GM21717 (cell line): ENCODE data around the gene EFCAB8.
"Not testable (repeated sequence)": the region's sequence is repeated elsewhere in the genome, so short reads cannot be mapped to it uniquely, and the experiment has no call there.

Source experiments
- ATAC-seq: cut with Tn5 transposase; IDR thresholded peaks from one replicate; pipeline ENCODE4 v1.9.1; 2021; ENCODE audit warnings: mild to moderate bottlenecking, moderate library complexity; ENCODE audit not compliant: unreplicated experiment

Gene EFCAB8

DNA sequence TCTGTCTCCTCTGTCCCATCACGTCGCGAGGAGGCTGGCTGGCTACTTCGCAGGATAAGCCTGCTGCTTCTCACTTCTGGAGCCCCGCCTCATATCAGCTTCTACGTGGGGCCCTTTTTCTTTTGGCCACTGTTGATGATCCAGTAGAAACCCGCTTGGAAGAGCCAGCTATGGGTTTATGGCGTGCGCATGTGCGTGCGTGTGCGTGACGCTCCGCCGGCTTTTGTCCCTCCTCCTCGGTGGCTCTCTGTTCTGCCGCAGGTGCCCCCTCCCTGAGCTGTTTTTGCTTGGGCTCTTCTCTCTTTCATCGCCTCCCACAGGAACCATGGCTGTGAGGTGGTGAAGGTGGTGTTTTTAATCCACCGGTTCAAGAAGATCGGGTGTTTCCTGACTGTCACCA is 26.5 kb downstream of the EFCAB8 start:
- no peak for ATAC-seq

DNA sequence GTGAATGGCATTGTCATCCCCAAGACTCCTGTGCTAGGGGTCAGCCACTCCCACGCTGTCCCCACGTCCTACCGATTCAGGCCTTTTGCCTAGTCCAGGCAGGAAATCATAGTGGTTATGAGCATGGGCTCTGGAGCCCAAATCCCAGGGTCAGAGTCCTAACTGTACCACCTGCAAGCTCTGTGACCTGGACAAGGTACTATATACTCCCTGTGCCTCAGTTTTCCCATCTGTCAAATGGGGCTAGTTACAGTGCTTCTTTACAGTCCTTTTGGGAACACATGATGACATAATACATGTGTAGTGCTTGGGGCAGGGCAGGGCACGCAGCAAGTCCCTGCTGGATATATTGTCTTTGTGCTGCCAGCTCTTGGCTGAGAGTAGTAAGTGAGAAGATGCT is 27.2 kb downstream of the EFCAB8 start:
- no peak for ATAC-seq

DNA sequence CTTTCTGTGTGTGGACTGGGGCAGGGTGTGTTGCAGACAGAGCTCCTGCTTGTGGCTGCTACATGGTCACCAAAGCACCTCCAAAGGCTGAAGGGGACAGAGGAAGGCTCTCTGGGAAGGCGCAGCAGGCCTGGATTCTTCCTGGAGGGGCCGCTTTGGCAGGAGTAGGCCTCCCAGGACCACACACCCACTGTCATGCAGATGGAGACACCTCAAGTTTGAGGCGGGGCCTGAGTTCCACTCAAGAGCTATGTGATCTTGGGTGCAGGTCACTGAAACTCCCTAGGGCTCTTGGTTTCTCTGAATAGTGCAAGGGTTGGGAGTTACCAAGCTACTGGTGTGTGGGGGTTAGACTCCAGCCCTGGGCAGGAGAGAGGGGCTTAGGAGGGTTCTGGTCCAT is 27.9 kb downstream of the EFCAB8 start:
- ATAC-seq = no peak

DNA sequence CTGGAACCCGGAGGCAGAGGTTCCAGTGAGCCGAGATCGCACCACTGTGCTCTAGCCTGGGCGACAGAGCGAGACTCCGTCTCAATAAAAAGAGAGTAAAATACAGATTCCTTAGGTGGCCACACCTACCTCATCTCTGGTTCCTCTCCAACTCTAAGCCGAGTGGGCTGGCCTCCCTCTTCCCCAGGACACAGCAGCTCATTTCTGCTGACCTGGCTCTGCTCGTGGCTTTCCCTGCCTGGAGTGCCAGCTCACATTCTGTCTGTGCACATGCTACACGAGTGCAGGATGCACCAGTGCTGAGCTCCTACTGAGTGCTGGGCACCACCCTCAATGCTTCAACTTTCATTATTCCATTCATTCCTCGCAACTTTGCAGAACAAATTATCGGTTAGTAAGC is 28.8 kb downstream of the EFCAB8 start:
- ATAC-seq = no peak

DNA sequence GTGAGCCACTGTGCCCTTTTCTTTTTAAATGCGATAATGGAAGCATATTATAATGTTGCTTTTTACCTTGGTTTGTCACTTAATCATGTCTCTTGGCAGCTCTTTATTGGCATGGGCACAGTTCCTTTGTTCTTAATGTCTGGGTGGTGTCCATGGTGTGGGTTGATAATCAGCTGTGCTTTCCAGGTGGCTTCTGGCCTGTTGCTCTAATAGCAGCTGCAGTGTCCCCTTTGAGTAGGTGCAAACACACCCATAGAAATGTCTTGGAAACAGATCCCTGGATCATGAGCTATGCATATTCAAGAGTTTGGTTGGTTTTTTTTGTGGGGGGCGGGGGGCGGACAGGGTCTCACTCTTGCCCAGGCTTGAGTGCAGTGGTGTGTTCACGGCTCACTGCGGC is 29.9 kb downstream of the EFCAB8 start:
- ATAC-seq = no peak

DNA sequence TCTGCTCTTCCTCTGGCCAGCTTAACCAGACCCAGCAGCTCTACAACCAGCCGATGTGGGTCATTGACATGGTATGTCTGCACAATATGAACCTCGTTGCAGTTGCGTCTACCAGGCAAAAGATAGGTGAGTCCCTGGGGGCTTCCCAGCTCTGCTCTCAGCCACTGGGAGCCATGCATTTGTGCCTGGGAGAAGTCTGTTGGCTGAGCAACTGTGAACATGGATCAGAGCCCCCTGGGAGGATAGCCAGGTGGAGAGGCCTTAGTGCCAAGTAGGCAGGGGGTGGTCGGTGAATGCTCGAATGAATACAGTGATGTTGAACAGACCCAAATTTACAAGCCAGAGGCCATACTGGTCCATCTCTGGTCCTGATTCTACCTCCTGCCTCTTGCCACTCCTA is 30.6 kb downstream of the EFCAB8 start:
- ATAC-seq = no peak

DNA sequence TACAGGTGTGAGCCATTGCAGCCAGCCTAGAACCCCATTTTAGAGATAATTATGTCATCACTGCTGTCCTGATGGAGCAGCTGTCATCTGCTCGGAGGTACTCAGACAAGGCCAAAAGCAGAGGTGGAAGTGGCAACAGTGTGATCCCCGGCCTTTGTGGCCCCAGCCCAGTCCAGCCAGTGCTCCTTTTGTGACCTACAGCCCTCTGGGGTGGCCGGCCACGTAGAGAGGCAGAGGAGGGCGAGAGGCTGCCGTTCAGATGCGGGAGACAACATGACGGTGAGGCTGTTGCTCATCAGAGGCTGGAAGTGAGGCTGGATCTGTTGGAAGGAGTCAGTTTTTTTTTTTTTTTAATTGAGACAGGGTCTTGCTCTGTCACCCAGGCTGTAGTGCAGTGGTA is 32.8 kb downstream of the EFCAB8 start:
- ATAC-seq = no peak

DNA sequence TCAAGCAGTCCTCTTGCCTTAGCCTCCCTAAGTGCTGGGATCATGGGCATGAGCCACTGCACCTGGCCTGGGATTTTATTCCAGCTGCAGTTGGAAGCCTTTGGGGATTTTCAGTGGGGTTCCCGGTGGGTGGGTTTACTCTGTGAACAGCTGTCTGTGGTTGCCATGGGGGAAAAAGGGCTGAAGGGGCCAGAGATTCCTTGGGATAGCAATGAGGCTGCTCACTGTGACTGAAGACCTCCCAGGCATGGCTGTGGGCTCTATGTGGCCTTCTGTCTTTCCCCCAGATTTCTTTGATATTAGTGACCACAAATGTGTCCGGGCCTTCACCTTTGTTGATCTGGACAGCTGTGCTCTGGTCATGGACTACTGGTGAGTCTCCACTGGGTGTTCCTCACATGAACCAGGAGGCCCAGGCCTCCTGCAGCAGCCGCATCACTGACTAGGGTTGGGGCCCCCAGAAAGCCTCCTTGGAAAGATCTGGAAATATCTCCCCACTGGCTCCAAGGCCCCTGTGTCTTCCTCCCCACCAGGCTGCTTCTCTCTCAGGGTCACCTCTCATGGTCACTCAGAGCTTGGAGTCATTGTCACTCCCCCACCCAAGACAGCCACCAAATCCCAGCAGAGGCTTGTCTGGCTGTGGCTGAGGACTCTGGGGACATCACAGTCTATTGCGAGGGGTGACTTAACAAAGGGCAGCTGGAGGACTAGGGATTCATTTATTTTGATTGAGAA is 33.4 kb downstream of the EFCAB8 start:
- ATAC-seq = no peak

DNA sequence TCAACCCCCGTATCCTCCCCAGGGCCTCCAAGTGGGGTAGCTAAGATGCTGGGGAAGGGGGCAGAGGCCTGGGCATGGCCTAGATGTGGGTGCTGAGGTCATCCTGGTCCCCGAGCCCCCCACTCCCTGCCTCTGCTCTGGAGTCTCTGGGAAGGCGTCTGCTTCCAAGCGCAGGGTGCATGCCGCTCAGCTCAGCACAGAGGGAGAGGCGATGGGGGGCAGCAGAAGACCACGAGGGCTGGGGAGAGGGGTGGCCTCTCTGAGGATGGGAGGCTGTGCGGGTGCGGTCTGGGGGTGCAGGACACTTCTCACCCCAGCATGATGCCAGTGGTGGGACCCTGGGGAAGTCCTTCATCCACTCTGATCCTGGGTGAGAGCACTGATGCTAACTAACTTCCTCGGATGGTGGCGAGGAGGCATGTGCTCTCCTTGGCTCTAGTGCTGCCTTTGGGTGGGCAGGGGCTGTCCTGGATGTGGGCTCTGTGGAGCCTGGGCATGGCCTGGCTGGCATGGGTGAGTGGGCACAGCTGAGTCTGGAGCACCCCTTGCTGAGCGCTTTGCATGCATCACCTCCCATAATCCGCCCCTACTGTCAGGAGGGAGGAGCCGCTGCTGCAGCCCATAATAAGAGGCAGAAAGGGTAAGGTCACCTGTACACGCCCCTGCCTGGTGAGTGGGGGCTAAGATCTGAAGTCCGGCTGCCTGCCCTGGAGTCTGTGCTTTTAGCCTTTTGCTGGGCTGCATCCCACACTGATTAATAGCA is 34.7 kb downstream of the EFCAB8 start:
- no peak for ATAC-seq

DNA sequence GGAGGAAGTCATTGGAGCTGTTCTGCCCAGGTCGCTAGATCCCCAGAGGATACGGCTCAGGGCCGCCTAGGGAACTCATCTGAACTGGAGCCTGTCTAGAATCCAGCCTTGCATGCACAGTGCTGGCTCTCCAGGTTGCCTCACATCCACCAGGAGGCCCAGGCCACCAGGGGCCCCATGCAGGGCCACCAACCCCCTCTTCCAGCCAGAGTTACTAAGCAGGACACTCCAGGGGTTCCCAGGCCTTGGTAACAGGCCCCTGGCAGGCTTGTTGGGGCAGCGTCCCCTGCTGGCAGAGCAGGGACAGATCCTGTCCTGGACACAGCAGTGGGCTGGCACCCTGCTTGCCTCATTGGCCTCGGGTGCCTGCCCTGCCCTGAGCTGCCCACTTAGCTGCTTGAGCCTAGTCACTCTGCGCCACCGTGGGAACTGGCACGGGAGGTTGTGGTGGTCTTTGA is 35.3 kb downstream of the EFCAB8 start:
- no peak for ATAC-seq

DNA sequence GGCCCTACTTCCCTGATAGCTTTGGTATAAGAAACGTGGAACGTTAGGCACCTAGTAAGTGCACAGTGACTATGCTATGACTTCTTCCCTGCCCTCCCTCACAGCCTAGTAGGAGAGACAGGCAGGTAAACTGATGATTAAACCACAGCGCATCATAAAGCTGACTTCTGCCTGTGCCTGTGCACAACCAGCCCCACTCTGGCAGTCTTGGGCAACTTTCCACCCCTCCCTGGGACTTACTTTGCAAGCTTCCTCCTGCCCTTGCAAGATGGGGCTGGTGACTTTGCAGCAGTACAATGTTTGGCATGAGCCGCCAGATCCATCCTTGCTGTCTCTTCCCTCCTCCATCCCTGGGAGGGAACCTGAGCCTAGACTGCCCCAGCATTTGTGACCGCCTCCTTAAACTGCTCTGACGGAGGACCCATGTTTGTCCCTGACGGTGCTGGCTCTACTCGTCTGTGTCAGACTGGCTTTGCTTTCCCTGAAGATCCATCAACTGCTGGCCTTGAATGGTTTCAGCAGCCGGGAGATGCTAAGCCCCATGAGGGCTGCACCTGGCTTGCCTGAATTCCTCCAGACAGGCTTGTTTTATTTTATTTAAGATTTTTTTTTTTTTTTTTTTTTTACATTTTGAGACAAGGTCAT is 36.1 kb downstream of the EFCAB8 start:
- no peak for ATAC-seq

DNA sequence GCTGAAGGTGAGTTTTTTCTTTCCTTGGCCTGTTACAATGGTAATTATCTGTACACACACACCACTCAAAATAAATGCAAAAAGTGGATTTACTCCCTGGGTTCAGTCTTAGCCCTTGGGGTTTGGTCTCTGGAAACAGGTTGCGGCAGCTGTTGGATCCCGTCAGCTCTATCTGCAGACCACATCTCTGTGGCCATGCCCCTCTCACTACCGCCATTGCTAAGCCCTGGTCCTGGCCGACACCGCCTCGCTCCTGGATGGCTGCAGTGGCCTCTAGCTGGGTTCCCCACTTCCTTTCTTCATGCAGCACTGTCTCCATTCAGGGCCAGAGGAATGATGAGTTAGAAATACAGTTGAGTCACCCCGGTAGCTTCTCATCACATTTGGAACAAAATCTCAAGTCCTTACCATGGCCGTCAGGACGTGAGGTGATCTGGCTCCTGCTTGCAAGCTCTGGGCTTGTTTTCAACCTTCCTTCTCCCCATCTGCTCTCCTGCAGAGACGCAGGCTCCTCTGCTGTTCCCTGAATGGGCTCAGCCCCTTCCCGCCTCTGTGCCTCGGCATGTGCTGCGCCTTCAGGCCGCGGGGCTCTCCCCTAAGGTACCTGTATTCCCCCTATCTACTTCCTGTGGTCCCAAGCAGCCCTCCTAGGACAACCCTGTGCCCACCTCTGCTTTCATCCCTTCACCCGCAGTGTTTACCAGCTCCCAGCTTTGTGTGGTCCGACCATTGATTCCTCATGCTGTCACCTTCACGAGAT is 38.0 kb downstream of the EFCAB8 start:
- no peak for ATAC-seq

DNA sequence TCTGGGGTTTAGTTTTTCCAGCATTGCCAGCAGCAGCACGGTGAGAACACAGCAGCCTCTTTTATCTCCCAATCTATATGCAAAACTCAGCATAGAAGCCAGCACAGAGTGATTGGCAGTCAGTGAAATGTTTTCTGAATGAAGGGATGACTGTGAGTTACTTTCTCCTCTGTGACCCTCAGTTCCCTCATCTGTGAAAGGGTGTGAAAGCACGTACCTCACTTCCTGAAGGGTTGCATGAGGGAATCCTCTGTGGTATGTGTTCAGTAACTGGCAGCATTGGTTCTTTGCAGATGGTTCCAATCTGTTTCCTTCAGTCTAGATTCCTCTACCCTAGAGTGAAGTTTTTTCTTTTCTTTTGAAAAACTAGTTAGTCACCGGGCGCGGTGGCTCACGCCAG is 40.0 kb downstream of the EFCAB8 start:
- ATAC-seq = no peak

DNA sequence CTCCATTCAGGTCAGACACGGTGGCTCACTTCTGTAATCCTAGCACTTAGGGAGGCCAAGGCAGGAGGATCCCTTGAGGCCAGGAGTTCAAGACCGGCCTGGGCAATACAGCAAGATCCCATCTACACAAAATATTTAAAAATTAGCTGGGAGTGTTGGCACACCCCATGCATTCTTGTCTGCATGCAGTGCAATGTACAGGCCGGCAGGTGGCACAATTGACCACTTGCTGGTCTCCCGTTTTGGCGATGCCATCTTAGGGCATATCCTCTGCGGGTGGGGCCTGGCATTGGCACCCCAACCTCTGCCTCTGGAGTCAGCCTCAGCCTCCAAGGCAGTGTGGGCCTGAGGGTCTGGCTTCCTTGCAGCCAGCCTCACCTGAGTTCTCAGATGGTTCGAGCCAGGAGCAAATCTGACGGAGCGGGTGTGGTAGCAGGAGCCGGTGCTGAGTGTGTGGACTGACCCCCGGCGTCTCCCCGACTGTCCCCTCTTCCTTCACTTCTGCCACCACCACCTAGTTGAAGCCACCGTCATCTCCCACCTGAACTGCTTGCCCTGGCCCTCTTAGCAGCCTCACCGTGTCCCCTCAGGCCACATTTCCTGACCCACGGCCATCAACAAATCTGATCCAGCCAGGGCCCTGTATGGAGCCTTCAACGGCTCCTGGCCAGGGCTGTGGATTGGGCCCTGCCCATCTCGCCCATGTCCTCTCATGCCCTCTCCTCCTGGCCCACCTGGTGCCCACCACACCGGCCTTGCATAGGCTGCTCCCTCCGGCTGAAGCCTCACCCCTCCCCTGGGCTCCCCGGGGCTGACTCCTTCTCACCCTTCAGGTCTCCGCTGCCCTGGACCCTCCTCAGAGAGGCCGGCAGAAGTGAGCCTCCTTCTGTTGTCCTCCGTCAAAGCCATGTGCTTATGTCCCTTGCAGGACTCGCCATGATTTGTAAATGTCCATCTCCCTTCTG is 44.0 kb downstream of the EFCAB8 start:
- ATAC-seq = no peak

DNA sequence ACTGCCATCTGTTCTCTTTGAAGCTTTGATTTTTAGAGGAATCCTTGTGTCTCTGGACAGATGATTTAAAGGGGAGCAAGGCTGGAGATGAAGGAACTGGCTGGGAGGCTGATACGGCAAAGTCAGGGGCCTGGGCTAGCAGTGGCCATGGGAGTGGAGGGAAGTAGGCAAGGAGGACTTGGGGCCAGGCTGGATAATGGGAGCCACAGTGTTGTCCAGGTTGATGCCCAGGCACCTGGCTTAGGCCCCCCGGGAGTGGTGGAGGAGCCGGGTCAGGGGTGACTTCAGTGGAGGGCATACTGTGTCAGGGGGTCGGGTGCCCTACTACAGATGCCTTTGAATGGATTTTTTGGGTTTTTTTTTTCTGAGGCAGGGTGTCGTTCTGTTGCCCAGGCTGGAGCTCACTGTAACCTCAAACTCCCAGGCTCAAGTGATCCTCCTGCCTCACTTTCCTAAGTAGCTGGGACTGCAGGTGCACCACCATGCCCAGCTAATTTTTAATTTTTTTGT is 45.0 kb downstream of the EFCAB8 start:
- ATAC-seq = no peak

DNA sequence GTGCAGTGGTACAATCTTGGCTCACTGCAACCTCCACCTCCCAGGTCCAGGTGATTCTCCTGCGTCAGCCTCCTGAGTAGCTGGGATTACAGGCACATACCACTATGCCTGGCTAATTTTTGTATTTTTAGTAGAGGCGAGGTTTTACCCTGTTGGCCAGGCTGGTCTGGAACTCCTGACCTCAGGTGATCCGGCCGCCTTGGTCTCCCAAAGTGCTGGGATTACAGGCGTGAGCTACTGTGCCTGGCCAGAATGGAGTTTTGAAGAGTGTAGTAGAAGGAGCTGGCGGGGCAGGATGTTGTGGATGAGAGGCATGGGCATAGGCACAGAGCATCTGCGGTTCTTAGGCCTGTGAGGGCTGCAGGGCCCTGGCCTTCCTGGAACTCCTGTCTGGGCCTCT is 46.0 kb downstream of the EFCAB8 start:
- not testable (repeated sequence) for ATAC-seq

DNA sequence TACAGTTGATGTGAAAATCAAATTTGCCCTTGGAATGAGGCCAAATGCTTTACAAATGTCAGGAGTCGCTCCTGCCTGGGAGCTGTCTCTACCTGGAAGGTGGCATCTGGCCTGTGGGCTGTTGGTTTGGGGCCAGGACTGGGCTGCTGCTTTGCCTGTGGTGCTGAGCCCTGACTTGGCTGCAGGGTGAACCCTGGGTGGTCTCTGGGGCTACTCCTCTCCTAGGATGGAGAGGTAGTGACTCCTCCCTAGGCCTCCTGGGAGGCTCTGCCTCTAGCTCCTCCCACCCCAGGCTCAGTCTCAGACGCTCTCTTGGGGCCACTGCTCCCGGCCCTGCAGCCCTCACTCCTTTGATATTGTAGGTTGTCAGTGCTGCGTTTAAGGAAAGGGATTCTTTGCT is 47.5 kb downstream of the EFCAB8 start:
- no peak for ATAC-seq

DNA sequence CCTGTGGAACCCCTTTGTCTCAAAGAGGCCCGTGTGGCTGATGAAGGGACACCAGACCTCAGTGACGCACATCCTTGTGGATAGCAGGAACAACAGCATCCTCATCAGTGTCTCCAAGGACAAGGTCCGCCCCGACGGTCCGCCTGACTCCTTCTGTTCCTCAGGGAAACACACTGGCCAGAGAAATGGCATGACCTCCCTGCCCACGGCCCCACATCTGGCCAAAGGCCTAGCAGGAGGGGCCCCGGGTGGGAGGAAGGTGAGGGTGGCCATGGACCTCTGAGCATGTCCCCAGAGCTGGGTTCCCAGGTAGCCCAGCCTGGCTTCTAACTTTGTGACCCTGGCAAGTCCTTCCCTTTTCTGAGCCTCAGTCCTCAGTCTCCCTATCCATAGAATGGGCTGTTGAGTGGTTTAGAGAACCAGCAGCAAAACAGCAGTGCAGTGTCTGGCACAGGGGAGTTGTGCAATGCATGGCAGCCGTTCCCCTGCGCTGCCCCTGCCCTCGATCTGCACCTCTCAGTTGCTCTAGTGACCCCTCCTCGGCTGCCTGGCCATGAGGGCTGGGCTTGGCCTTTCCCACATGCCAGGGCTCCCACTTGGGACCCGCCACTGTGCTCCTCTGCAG is 48.3 kb downstream of the EFCAB8 start:
- no peak for ATAC-seq

DNA sequence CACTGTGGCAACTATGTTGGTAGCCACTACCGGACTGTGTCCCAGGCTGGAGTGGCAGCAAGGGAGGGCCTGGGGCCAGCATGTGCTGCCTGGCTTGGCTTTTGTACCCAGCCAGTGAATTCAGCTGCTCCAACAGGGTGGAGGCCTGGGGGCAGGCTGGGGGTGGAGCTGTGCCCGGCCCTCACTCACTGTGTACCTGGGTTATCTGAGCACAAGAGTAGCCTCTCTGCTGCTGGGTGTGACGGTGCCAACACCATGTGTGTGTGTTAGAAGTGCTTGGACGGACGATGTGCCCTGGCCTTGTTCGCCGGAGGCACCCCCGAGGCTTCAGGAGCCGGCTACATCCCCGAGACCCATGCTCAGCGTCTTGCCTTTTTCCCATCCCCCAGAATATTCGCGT is 49.2 kb downstream of the EFCAB8 start:
- ATAC-seq = no peak
